ENCODE results near the gene SORCS1. TPM values are rescaled to one million over a fixed set of nuclear protein-coding genes. Genes with fewer than 3 reads are reported as not detected.

SORCS1 gene
- total and polyA plus RNA-seq, 2 experiments from 2014 or later = 2.9 to 8.9 TPM

GRCh38 chr10:107032700-107033401, 131.7 kb downstream of the SORCS1 start:
- peaks cover 3% of the 10 kb centered on the region for H3K4me1 ChIP-seq (ENCODE audit: insufficient read depth)
- H3K4me3 ChIP-seq = no peak overlapping the region
- H3K4me3 Mint-ChIP-seq = no peak overlapping the region
- no peak overlapping the region for H3K27ac ChIP-seq (ENCODE audit: low read depth)
- H3K4me1 Mint-ChIP-seq = peaks cover 23% of the 10 kb centered on the region; the same call in 2 of the 3 replicates
- no peaks in the 10 kb centered on the region for H4K20me1 ChIP-seq (replicated peaks; ENCODE audit: insufficient read depth)
- peaks cover 2% of the 10 kb centered on the region for H3K27me3 Mint-ChIP-seq (ENCODE audit: insufficient read depth, low read depth, poor library complexity)
- H3F3A ChIP-seq (replicated peaks; ENCODE audit: low read depth) = no peaks in the 10 kb centered on the region
- H3K79me2 ChIP-seq (replicated peaks; ENCODE audit: insufficient read depth) = no peaks in the 10 kb centered on the region
- DNase-seq (ENCODE audit: low spot score) (no peak), ATAC-seq (no peak)
- H3K27me3 ChIP-seq (ENCODE audit: insufficient read depth) = no peaks in the 10 kb centered on the region
- no peaks in the 10 kb centered on the region for H3K9me2 ChIP-seq (ENCODE audit: insufficient read depth)
- peak overlapping the region; percentile 47; the same call in 1 of the 2 replicates for H3K27ac Mint-ChIP-seq
- H2AFZ ChIP-seq = 0 out of 2 replicates have a peak overlapping the region, but pooled peaks have one; percentile 12
- no peaks in the 10 kb centered on the region for H3K9me3 Mint-ChIP-seq
- no peaks in the 10 kb centered on the region for H3K36me3 ChIP-seq (ENCODE audit: insufficient read depth)
- TF ChIP-seq NANOG (IDR thresholded peaks at IDR 0.05; ENCODE audit: borderline replicate concordance) = no peak
- no peak for TF ChIP-seq ZNF114 (CRISPR knock-in tag; IDR thresholded peaks at IDR 0.05)
- TF ChIP-seq ZNF462 (CRISPR knock-in tag; IDR thresholded peaks at IDR 0.05) = no peak
- no peak for TF ChIP-seq CREB1 (CRISPR knock-in tag; IDR thresholded peaks at IDR 0.05; ENCODE audit: low read depth)
- no peak for TF ChIP-seq REST (IDR thresholded peaks at IDR 0.05; ENCODE audit: unreplicated experiment)
- no peak for TF ChIP-seq JUNB (IDR thresholded peaks at IDR 0.05; ENCODE audit: unreplicated experiment)
- TF ChIP-seq EZH2phosphoT487 (IDR thresholded peaks at IDR 0.05; ENCODE audit: unreplicated experiment) = no peak
- TF ChIP-seq CTCF (conservative IDR thresholded peaks at IDR 0.05; ENCODE audit: low read depth in 2 of 2) = no peak
- TF ChIP-seq ETS1 (IDR thresholded peaks at IDR 0.05) = no peak
- TF ChIP-seq POLR2AphosphoS5 (IDR thresholded peaks at IDR 0.05; ENCODE audit: low read depth) = no peak
- no peak for TF ChIP-seq EZH2 (IDR thresholded peaks at IDR 0.05; ENCODE audit: low read depth, unreplicated experiment)
- no peak for TF ChIP-seq ZNF331 (CRISPR knock-in tag; IDR thresholded peaks at IDR 0.05; ENCODE audit: low read depth)
- TF ChIP-seq STAT1 (IDR thresholded peaks at IDR 0.05; ENCODE audit: unreplicated experiment) = no peak
- no peak overlapping the region for H3K4me2 ChIP-seq
- no peaks in the 10 kb centered on the region for H3K36me3 Mint-ChIP-seq (ENCODE audit: low read depth)

All from GM23338 (cell line).